ENCODE measurements around the gene DOK1.
"Not testable (repeated sequence)": the region's sequence is repeated elsewhere in the genome, so short reads cannot be mapped to it uniquely, and the experiment has no call there.

Gene DOK1

DNA sequence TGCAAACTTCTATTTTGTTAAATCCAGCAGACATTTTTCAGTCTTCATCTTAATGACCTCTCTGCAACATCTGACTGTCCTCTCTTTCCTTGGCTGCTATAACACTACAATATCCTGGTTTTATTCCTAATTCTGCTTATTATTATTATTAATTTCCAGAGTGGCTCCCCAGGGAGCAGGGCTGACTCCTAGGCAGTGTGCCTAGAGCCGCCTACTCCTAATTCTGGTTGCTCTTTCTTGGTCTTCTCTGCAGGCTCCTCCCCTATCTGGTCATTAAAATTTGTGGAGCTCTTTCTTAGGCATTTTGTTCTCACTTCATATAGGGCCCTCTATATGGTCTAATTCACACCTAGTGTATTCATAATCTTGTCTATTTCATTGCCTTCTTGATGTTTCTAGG lies 11.5 kb upstream of the DOK1 start:
- Histone ChIP-seq H3K27ac (no peak overlapping the region), H3K4me3 (no peak overlapping the region)

DNA sequence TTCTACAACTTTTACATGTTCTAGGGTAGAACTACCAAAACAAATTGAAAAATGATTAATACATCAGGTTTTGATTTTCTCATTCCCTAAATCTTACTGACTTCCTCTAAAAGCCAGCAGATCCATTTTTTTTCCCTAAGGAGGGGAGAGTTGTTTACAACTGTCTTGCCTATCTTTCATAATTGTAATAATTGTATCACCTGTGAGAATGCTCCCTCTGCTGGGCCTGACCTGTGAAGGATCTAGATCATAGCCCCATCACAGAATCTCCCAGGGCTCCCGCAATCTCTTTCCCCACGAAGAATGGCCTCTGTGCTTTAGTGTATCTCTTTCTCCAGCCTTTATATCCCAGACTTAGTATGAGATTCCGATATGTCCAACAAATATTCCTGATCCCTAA lies 9.9 kb upstream of the DOK1 start:
- H3K4me3 ChIP-seq = no peak overlapping the region
- H3K27ac ChIP-seq = no peak overlapping the region

DNA sequence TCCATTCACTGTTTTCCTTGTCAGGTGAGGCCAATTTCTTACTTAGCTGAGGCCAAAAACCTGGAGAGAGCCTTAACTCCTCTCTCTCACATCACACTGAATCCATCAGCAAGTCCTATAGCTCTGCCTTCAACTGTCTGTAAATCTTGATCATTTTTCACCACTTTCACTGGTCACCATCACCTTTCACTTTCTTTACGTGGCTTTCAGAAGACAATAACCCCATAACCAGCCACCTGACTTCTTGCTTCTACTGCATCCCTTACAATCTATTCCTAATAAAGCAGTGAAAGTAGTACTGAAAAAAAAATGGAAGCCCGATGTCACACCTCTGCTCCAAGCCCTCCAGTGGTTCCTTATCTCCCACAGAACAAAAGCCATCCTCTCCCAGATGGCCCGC lies 8.5 kb upstream of the DOK1 start:
- no peak overlapping the region for H3K27ac ChIP-seq
- H3K4me3 ChIP-seq = no peak overlapping the region

DNA sequence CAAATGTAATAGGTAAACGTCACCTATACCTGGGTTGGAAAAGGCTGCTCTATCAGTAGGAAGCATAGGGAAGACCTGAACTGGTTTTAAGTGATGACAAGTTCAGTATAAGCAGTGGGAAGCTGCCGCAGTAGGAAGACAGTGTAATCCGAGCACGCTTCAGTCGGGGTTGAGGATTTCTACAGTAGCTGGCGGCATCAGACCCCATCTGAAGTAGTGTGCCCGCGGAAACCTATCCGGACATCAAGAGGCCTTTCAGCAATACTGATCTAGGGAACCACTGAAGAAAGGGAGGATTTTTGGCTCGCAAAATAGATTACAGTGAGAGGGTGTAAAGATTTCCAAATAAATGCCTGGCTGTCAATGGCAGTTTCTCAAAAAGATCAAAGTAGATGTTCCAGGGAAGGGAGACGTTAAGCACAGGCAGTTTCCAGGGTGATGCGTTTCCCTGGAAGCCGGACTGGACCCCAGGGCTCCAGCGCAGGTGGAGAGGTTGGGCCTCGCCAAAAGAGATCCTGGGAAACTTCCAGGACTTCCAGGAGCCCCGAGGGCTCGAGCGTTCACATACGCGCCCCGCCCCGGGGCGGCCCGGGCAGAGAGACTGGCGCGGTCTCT lies 6.1 kb upstream of the DOK1 start:
- peak overlapping the region; percentile 21 to 53 (median 47) for H3K4me3 ChIP-seq
- peak overlapping the region in 19 of 21 experiments; percentile 9 to 86 (median 63) for H3K27ac ChIP-seq

DNA sequence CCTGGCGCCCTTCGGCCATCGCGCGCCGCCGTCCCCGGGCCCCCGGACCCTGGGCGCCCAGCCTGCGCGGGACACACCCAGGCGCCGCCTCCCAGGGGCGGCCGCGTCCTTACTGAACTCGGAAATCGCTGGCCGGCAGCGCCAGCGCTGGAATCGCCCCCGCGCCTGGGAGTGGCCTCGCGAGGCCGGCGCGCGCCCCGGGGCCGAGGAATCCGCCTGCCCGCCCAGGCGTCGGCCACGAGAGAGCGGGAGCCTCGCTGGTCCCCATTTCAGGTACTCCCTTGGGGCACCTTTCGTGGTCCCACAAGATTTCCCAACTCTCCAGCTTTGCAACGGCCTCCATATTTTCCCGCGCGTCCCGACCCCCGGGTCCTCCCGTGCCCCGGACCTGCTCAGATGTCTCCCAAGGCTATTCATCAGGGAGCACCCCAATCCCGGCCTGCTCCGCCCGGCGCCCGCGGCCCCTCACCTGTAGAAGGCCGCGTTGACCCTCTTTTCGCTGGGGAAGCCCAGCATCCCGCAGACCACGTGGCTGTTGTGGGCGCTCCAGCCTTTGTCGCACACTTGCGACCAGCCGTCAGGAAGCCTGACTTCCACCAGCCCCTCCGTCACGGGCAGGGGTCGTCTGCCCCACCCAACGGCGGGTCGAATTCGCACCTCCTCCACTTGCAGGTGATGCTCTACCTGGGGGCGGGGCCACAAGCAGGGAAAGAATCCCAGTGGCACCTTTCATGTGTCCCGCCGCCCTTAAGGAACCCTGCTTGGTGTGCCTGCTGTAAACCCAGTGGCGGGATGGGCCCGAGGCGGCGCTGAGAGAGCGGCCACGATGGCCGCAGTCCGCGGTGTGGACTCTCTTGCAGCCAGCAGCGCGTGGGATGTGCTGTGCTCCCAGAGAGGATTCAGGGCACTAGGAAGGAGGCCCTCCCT lies 5.4 kb upstream of the DOK1 start:
- Histone ChIP-seq H3K27ac (peak overlapping the region in 19 of 21 experiments; percentile 9 to 86 (median 63)), H3K4me3 (peak overlapping the region; percentile 21 to 53 (median 47))

DNA sequence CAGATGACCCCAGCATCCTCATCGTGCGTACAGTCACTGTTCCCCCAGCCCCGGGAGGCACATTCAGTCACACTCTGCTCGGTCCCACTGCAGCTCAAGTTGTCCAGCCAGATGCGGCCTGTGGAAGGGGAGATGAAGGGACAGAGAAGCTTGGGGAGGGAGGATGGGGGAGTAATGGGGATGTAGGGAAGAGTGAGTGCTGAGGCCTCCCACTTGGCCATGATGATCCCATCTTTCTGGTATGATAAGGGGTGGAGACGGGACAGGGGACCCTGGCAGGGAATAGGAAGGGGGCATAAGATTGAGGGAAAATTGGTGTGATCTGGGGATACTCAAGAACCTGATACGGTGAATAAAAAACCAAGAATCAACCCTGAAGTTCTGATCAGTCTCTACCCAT lies 4.3 kb upstream of the DOK1 start:
- Histone ChIP-seq H3K4me3 (no peak overlapping the region), H3K27ac (no peak overlapping the region)

GRCh38 chr2:74551530-74551929 lies 3.0 kb upstream of the DOK1 start:
- no peak overlapping the region for H3K27ac ChIP-seq
- H3K4me3 ChIP-seq = no peak overlapping the region

DNA sequence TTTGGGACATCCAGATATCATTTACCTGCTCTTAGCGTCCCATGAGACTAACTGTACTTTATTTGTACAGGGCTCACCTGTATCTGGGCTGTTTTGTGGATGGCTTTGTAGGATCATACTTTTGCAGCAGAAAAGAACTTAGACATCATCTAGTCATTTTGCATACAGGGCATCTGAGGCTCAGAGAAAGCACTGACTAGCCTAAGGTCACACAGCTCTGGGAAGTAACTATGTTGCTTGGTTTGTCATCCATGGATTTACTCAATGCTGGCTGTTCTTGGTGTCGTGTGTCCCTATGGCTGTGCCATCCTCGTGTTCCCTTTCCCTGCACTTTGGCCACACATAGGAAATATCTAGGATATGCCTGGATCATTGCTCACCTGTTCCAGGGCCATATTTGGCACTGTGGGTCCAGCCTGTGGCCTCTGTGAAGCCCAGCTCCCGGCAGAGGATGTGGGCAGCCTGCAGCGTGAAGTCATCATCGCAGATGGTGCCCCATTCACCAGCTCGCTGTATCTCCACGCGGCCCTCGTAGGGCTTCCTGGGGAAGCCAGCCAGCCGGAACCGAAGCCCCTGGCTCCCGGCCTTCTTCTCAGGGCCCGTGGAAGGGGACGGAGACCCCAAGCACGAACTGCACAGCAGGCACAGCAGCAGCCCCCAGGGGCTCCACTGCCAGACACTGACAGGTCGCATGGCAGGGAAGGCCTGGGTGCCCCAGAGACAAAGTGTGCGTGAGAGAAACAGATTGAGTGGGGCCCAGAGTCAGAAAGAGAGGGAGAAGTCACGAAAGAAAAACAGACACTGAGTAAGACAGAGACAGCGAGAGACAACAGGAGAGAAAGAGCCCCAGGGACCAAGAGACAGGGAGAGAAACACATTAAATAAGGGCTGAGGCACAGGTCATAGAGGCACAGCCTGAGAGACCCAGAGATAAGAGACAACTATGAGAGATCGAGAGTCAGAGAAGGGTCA lies 2.3 kb upstream of the DOK1 start:
- H3K4me3 ChIP-seq = no peak overlapping the region
- H3K27ac ChIP-seq = peak overlapping the region in 2 of 21 experiments; percentile 34 to 35

DNA sequence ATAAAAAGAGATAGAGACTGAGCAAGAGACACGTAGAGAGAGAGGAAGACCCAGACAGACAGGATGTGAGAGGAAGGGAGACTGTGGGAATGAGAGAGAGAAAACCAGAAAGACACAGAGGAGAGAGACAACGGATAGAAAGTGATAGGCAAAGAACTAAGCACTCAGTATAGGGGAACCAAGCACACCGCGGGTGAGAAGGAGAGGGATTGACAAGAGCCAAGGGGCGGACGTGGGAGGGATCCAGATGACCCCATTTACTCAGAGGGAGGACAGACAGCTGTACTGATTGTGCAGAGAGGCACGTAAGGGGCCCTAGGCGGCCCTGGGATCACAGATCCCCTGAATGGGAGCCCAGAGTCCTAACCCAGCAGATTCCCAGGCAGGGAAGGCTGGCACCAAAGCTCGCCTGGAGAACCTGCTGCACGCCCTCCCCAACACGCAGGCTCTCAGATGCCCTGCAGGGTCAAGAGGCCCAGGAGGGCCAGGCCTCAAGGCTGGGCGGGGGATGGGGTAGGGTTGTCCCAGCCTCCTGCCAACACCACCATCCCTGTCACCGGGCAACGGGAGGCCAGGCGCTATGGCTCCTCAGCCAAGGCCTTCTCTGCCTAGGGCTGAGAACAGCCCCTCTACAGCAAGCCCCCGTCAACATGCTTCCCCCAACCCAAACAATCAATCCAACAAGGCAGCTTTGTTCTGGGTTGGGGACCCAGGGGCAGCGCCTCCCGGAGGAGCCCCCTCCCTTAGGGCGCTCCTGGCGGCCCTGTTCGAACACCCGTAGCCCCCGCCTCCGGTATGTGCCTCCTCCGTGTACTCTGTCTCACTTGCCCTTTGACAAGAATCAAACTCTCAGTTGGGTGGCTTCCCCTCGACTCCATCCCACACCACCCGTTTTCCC lies 1.4 kb upstream of the DOK1 start:
- peak overlapping the region in 12 of 21 experiments; percentile 7 to 91 (median 56) for H3K27ac ChIP-seq
- H3K4me3 ChIP-seq = peak overlapping the region in 5 of 7 experiments; percentile 48 to 59 (median 54)

- Histone ChIP-seq H3K4me3 (peak overlapping the region; percentile 34 to 59 (median 54)), H3K27ac (peak overlapping the region in 20 of 21 experiments; percentile 1 to 91 (median 75))
Measured at GRCh38 chr2:74554820-74555531, 456 bp downstream of the DOK1 start.

DNA sequence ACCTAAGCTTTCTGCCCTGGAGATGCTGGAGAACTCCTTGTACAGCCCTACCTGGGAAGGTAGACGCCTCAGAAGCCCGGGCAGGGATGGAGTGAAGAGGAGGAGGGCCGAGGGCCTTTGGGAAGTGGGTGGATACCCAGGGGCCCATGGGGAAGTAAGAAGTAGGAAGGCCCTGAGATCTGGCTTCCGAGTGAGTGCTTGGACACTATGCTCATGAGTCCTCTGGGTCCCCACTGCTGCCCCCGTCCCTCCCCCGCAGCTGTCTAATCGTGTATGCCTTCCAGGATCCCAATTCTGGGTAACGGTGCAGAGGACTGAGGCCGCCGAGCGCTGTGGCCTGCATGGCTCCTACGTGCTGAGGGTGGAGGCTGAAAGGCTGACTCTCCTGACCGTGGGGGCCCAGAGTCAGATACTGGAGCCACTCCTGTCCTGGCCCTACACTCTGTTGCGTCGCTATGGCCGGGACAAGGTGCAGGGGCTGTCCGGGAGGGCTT lies 1.1 kb downstream of the DOK1 start:
- H3K4me3 ChIP-seq = peak overlapping the region; percentile 34 to 59 (median 54)
- peak overlapping the region in 19 of 21 experiments; percentile 58 to 91 (median 76) for H3K27ac ChIP-seq

- H3K27ac ChIP-seq = peak overlapping the region in 14 of 21 experiments; percentile 5 to 90 (median 74)
- peak overlapping the region in 4 of 7 experiments; percentile 48 to 57 (median 52) for H3K4me3 ChIP-seq
Measured at GRCh38 chr2:74556159-74556558, 1.6 kb downstream of the DOK1 start.

DNA sequence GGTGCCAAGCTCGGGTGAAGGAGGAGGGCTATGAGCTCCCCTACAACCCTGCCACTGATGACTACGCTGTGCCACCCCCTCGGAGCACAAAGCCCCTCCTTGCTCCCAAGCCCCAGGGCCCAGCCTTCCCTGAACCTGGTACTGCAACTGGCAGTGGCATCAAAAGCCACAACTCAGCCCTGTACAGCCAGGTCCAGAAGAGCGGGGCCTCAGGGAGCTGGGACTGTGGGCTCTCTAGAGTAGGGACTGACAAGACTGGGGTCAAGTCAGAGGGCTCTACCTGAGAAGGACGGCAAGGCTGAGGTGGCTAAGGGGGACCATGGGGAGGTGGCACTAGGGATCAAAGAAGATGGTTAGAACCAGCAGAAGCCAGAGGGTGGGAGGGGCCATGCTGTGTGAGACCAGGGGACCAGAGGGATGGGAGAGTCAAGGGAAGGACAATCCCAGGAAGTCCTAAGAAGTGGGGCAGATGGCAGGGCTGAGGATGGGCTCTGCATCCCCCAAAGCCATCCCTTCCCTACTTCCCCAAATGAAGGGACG lies 2.4 kb downstream of the DOK1 start:
- H3K4me3 ChIP-seq = no peak overlapping the region
- no peak overlapping the region for H3K27ac ChIP-seq

DNA sequence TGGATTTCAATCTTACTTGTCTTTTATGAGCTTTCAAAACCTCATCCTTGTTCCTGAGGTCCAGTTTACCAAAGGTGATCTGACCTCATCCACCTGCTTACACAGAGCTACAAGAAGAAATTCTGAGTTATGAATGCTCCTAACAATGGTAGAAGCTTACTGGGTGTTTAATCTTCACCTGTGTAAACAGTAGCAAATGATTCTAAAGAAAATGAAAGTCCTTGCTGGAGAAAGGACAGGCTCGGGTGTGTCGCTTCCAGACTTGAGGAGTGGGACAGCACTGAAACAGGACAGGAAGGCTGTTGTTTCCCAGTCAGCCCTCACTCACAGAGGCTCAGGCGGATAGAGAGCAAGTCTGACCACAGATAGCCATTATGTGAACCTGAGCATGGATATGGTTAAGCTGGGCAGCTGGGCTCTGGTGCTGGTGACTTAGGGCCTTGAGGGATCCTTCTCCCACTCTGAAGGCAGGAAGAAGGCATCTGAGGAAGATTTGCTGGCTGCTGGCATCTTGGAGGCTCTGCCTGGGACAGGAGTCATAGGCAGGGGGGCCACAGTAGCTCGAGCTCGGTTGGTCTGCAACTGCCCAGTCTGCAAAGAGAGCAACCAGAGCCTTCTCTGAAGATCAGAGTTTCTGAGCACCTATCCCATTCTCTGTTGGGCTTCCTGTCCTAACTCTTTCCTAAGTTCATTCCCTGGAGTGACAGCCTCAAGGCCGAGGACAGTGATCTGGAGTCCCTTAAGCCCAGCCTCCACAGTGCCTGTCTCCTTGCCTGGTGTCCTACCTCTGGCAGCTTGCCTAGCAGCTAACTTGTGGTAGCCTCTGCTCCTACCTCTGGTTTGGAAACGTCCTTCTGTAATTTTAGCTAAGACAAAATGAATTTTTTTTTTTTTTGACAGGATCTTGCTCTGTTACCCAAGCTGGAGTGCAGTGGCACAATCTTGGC lies 4.0 kb downstream of the DOK1 start:
- H3K4me3 ChIP-seq = no peak overlapping the region
- H3K27ac ChIP-seq = no peak overlapping the region

- no peak overlapping the region for H3K27ac ChIP-seq
- H3K4me3 ChIP-seq = no peak overlapping the region
Measured at GRCh38 chr2:74559912-74560311, 5.4 kb downstream of the DOK1 start.

DNA sequence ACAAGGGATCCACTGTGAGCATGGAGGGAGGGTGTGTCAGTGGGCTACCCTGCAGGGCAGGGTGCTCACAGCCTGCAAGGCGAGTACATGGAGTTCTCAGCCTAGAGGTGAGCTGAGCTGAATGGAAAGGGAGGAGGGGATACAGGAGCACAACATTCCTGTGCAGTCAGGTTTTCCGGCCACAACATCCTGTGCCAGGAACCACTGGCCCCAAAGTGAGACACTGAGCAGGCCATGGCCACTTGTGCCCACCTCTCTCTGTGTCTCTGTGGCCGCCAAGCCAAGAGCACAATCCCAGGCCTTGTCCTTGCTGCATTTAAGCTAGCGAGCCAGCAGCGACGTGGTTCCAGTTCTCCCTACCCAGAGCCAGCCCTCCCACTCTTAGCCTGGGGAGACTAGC lies 6.1 kb downstream of the DOK1 start:
- Histone ChIP-seq H3K4me3 (no peak overlapping the region), H3K27ac (no peak overlapping the region)

GRCh38 chr2:74561022-74561421 lies 6.5 kb downstream of the DOK1 start:
- H3K4me3 ChIP-seq, H3K27ac ChIP-seq: not testable (repeated sequence)
